ENCODE results near the gene ARHGAP15. TPM values are rescaled to one million over a fixed set of nuclear protein-coding genes. Genes with fewer than 3 reads are reported as not detected.

The ARHGAP15 gene
- total RNA-seq, 3 donors from 2014 or later (not counting 1 experiment from before 2014, with no cell fraction given) = 148 to 168 (median 165) TPM

- Mint-ChIP-seq H3K27me3 (ENCODE audit: low read depth in 2 of 2) (no peaks in the 10 kb centered on the region), H3K4me1 (peaks cover 24 to 29% of the 10 kb centered on the region in 2 donors), H3K36me3 (no peaks in the 10 kb centered on the region), H3K27ac (no peak overlapping the region), H3K4me3 (no peak overlapping the region), H3K9me3 (no peaks in the 10 kb centered on the region)
- H3K4me1 ChIP-seq (ENCODE audit: control insufficient read depth, insufficient read depth, low read length) = no peaks in the 10 kb centered on the region
- intact Hi-C loops (cut with micrococcal nuclease) = no loop called here
- no peak for TF ChIP-seq CTCF (IDR thresholded peaks at IDR 0.05)
- no peaks in the 10 kb centered on the region for H3K9me3 ChIP-seq (ENCODE audit: control insufficient read depth, insufficient read depth, low read length)
- no peaks in the 10 kb centered on the region for H3K27me3 ChIP-seq (ENCODE audit: control insufficient read depth, insufficient read depth, low read length)
- H3K27ac ChIP-seq (ENCODE audit: low read length) = no peak overlapping the region
- 98% methylated on average over 3 of the region's 4 CpGs for WGBS (ENCODE audit: insufficient coverage)
- ATAC-seq (no peak), DNase-seq (no peak)
- no peaks in the 10 kb centered on the region for H3K36me3 ChIP-seq (ENCODE audit: control insufficient read depth, insufficient read depth, low read length)
- no peak overlapping the region for H3K4me3 ChIP-seq (ENCODE audit: low read length)
Observed at GRCh38 chr2:143415571-143415970, 286.4 kb downstream of the ARHGAP15 start.

GRCh38 chr2:143417428-143417827 is 288.2 kb downstream of the ARHGAP15 start:
- WGBS (ENCODE audit: insufficient coverage) = 96% methylated on average over 2 of the region's 2 CpGs
- intact Hi-C loops (cut with micrococcal nuclease) = no loop called here

GRCh38 chr2:143420313-143420712 is 291.1 kb downstream of the ARHGAP15 start:
- no peak for TF ChIP-seq CTCF (IDR thresholded peaks at IDR 0.05)
- H3K4me1 Mint-ChIP-seq = peaks cover 43 to 59% of the 10 kb centered on the region in 2 donors

More at GRCh38 chr2:143417428-143417827, 288.2 kb downstream of the ARHGAP15 start:
- H3K27ac Mint-ChIP-seq = peak overlapping the region in 1 of 2 donors; percentile 15
- peaks cover 31 to 42% of the 10 kb centered on the region in 2 donors for H3K4me1 Mint-ChIP-seq
- ATAC-seq = no peak
- no peak overlapping the region for H3K4me3 Mint-ChIP-seq
- Histone ChIP-seq H3K4me3 (ENCODE audit: low read length) (no peak overlapping the region), H3K27ac (ENCODE audit: low read length) (no peak overlapping the region), H3K9me3 (ENCODE audit: control insufficient read depth, insufficient read depth, low read length) (no peaks in the 10 kb centered on the region), H3K27me3 (ENCODE audit: control insufficient read depth, insufficient read depth, low read length) (no peaks in the 10 kb centered on the region), H3K36me3 (ENCODE audit: control insufficient read depth, insufficient read depth, low read length) (no peaks in the 10 kb centered on the region), H3K4me1 (ENCODE audit: control insufficient read depth, insufficient read depth, low read length) (no peaks in the 10 kb centered on the region)
- no peak for TF ChIP-seq CTCF (IDR thresholded peaks at IDR 0.05)
- DNase-seq = no peak
- no peaks in the 10 kb centered on the region for H3K27me3 Mint-ChIP-seq (ENCODE audit: low read depth in 2 of 2)
- H3K36me3 Mint-ChIP-seq = no peaks in the 10 kb centered on the region
- no peaks in the 10 kb centered on the region for H3K9me3 Mint-ChIP-seq

GRCh38 chr2:143422681-143423080 is 293.5 kb downstream of the ARHGAP15 start:
- Mint-ChIP-seq H3K27ac (peak overlapping the region; percentile 0 to 37), H3K4me3 (no peak overlapping the region), H3K27me3 (ENCODE audit: low read depth in 2 of 2) (no peaks in the 10 kb centered on the region), H3K4me1 (peaks cover 45 to 57% of the 10 kb centered on the region in 2 donors), H3K36me3 (no peaks in the 10 kb centered on the region), H3K9me3 (no peaks in the 10 kb centered on the region)
- Histone ChIP-seq H3K9me3 (ENCODE audit: control insufficient read depth, insufficient read depth, low read length) (no peaks in the 10 kb centered on the region), H3K4me1 (ENCODE audit: control insufficient read depth, insufficient read depth, low read length) (peaks cover 5% of the 10 kb centered on the region), H3K4me3 (ENCODE audit: low read length) (no peak overlapping the region), H3K36me3 (ENCODE audit: control insufficient read depth, insufficient read depth, low read length) (peaks cover 2% of the 10 kb centered on the region), H3K27me3 (ENCODE audit: control insufficient read depth, insufficient read depth, low read length) (no peaks in the 10 kb centered on the region), H3K27ac (ENCODE audit: low read length) (no peak overlapping the region)
- intact Hi-C loops (cut with micrococcal nuclease) = no loop called here
- TF ChIP-seq CTCF (IDR thresholded peaks at IDR 0.05) = no peak
- ATAC-seq (peak; percentile 69 to 87 (median 81)), DNase-seq (peak in 1 of 2 donors; percentile 23)
- 13% methylated on average over 3 of the region's 3 CpGs for WGBS (ENCODE audit: insufficient coverage)

More at GRCh38 chr2:143420313-143420712, 291.1 kb downstream of the ARHGAP15 start:
- Histone ChIP-seq H3K36me3 (ENCODE audit: control insufficient read depth, insufficient read depth, low read length) (no peaks in the 10 kb centered on the region), H3K27me3 (ENCODE audit: control insufficient read depth, insufficient read depth, low read length) (no peaks in the 10 kb centered on the region), H3K9me3 (ENCODE audit: control insufficient read depth, insufficient read depth, low read length) (no peaks in the 10 kb centered on the region), H3K4me1 (ENCODE audit: control insufficient read depth, insufficient read depth, low read length) (peaks cover 5% of the 10 kb centered on the region), H3K27ac (ENCODE audit: low read length) (no peak overlapping the region), H3K4me3 (ENCODE audit: low read length) (no peak overlapping the region)
- no peaks in the 10 kb centered on the region for H3K27me3 Mint-ChIP-seq (ENCODE audit: low read depth in 2 of 2)
- no peak overlapping the region for H3K4me3 Mint-ChIP-seq
- H3K9me3 Mint-ChIP-seq = no peaks in the 10 kb centered on the region
- no peak overlapping the region for H3K27ac Mint-ChIP-seq
- no peak for ATAC-seq
- DNase-seq = no peak
- H3K36me3 Mint-ChIP-seq = no peaks in the 10 kb centered on the region
- intact Hi-C loops (cut with micrococcal nuclease) = no loop called here
- 52% methylated on average over 3 of the region's 3 CpGs for WGBS (ENCODE audit: insufficient coverage)

Measured in natural killer cell (primary cell).